Peyer's patch (tissue), 4 donors: ENCODE measurements around the gene PDE4B. TPM values are rescaled to one million over a fixed set of nuclear protein-coding genes. Genes with fewer than 3 reads are reported as not detected.

ENCODE experiments used
- DNase-seq, 3 donors: peaks; one replicate each; pipeline ENCODE4 v3.0.0-alpha.2; 2017 to 2019
- H3K27ac ChIP-seq, 4 donors: fragments of 200-600 bp; sonication (generic); one replicate each; pipeline ENCODE4 v1.5.1; 2016 to 2019
- H3K27me3 ChIP-seq, 2 donors: fragments of 200-600 bp; sonication (generic); one replicate each; pipeline ENCODE4 v1.5.1; 2019
- H3K36me3 ChIP-seq, 3 donors: fragments of 200-600 bp; sonication (generic); one replicate each; pipeline ENCODE4 v1.5.1; 2016 to 2019
- H3K4me1 ChIP-seq, 4 donors: fragments of 200-600 bp; sonication (generic); one replicate each; pipeline ENCODE4 v1.5.1; 2016 to 2019
- H3K4me3 ChIP-seq, 4 donors: fragments of 200-600 bp; sonication (generic); 1 replicate in 3 of 4; 2 replicates in 1 of 4; pipeline ENCODE4 v1.5.1; 2016 to 2019; ENCODE audit warnings: mild to moderate bottlenecking in 1 of 4
- H3K9me3 ChIP-seq, 4 donors: fragments of 200-600 bp; sonication (generic); one replicate each; pipeline ENCODE4 v1.5.1; 2016 to 2019; ENCODE audit warnings: mild to moderate bottlenecking in 1 of 4
- CTCF ChIP-seq, 6 experiments: fragments of 450-650 bp in 4 of 6; fragments of 200-600 bp in 2 of 6; sonication (generic) in 1 of 6; IDR thresholded peaks; one replicate each; pipeline ENCODE4 v1.5.1; 2017 to 2019; ENCODE audit warnings: antibody characterized with exemption in 6 of 6, mild to moderate bottlenecking in 3 of 6, moderate library complexity in 1 of 6
- POLR2A ChIP-seq, 2 donors: fragments of 450-650 bp; IDR thresholded peaks; one replicate each; pipeline ENCODE4 v1.5.1; 2017; ENCODE audit warnings: antibody characterized with exemption in 2 of 2, mild to moderate bottlenecking in 2 of 2, moderate library complexity in 2 of 2
- total RNA-seq, 4 donors: library from RNA; depleted of rRNA; stranded (reverse); fragments of >200 nt; gene quantifications; one replicate each; pipeline ENCODE4 v1.1.0, GENCODE V29; 2016

PDE4B gene
- total RNA-seq, 4 donors from 2014 or later, result 2.1 to 96.6 (median 9.6) TPM

- DNase-seq, result no peak
- H3K27me3 ChIP-seq, result no peaks in the 10 kb centered on the region
- no peak overlapping the region for H3K4me3 ChIP-seq
- peak overlapping the region in 3 of 4 donors; percentile 7 to 55 (median 21) for H3K27ac ChIP-seq
- H3K4me1 ChIP-seq, result peaks cover 0 to 16% (median 0%) of the 10 kb centered on the region in 4 donors
- no peaks in the 10 kb centered on the region for H3K36me3 ChIP-seq
- TF ChIP-seq CTCF (IDR thresholded peaks at IDR 0.05) (no peak), POLR2A (IDR thresholded peaks at IDR 0.05) (no peak)
- H3K9me3 ChIP-seq, result no peaks in the 10 kb centered on the region
Measured at GRCh38 chr1:66282891-66283621, 490.4 kb downstream of the PDE4B start.

- no peak overlapping the region for H3K4me3 ChIP-seq
- peaks cover 0 to 14% (median 0%) of the 10 kb centered on the region in 4 donors for H3K4me1 ChIP-seq
- TF ChIP-seq POLR2A (IDR thresholded peaks at IDR 0.05), result no peak
- no peak for TF ChIP-seq CTCF (IDR thresholded peaks at IDR 0.05)
- no peaks in the 10 kb centered on the region for H3K9me3 ChIP-seq
- no peaks in the 10 kb centered on the region for H3K36me3 ChIP-seq
- DNase-seq, result no peak
- H3K27me3 ChIP-seq, result no peaks in the 10 kb centered on the region
- H3K27ac ChIP-seq, result no peak overlapping the region
Measured at GRCh38 chr1:66283622-66284041, 490.9 kb downstream of the PDE4B start.

- Histone ChIP-seq H3K9me3 (no peaks in the 10 kb centered on the region), H3K4me3 (no peak overlapping the region), H3K4me1 (peaks cover 0 to 10% (median 0%) of the 10 kb centered on the region in 4 donors), H3K27ac (no peak overlapping the region), H3K36me3 (no peaks in the 10 kb centered on the region), H3K27me3 (no peaks in the 10 kb centered on the region)
- TF ChIP-seq POLR2A (IDR thresholded peaks at IDR 0.05) (no peak), CTCF (IDR thresholded peaks at IDR 0.05) (no peak)
- no peak for DNase-seq
Measured at GRCh38 chr1:66284746-66285145, 492.1 kb downstream of the PDE4B start.

- H3K9me3 ChIP-seq, result no peaks in the 10 kb centered on the region
- DNase-seq, result no peak
- no peak overlapping the region for H3K27ac ChIP-seq
- no peaks in the 10 kb centered on the region for H3K27me3 ChIP-seq
- H3K36me3 ChIP-seq, result no peaks in the 10 kb centered on the region
- peaks cover 0 to 10% (median 0%) of the 10 kb centered on the region in 4 donors for H3K4me1 ChIP-seq
- H3K4me3 ChIP-seq, result no peak overlapping the region
- no peak for TF ChIP-seq CTCF (IDR thresholded peaks at IDR 0.05)
- no peak for TF ChIP-seq POLR2A (IDR thresholded peaks at IDR 0.05)
Measured at GRCh38 chr1:66285618-66286270, 493.0 kb downstream of the PDE4B start.

- no peak overlapping the region for H3K4me3 ChIP-seq
- no peaks in the 10 kb centered on the region for H3K36me3 ChIP-seq
- H3K9me3 ChIP-seq, result no peaks in the 10 kb centered on the region
- DNase-seq, result no peak
- no peaks in the 10 kb centered on the region for H3K27me3 ChIP-seq
- TF ChIP-seq CTCF (IDR thresholded peaks at IDR 0.05), result no peak
- no peak for TF ChIP-seq POLR2A (IDR thresholded peaks at IDR 0.05)
- peaks cover 0 to 10% (median 0%) of the 10 kb centered on the region in 4 donors for H3K4me1 ChIP-seq
- no peak overlapping the region for H3K27ac ChIP-seq
Measured at GRCh38 chr1:66286307-66286706, 493.6 kb downstream of the PDE4B start.
